ENCODE measurements around the gene BMP6. TPM values are rescaled to one million over a fixed set of nuclear protein-coding genes. Genes with fewer than 3 reads are reported as not detected.

The BMP6 gene
- polyA plus RNA-seq, 1 experiment = 0.77 TPM

DNA sequence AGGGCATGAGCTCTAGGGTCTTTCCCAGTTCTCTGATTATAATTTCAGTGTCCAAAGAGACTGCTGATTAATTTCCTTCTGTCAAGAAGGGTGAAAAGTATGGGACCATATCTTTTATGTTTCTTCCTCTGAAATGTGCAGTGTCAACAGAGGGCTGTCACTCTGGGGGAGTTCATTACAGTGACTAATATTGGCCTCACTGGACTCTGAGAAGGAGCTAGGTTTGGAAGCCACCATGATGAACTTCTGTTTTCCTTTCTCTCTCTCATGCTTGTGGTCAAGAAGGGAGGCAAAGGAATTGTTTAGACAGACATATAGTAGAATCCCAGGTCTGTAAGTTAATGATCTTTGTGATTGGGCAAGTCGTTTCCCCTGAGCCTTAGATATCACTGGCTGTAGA, 41.8 kb upstream of the BMP6 start:
- CTCF ChIA-PET = interaction anchor here (0.6 kb wide), 1 partner anchor 324 kb away, joined by 3 read pairs; no protein-coding TSS in a partner anchor
- POLR2A ChIA-PET = no interaction called here
- DNase-seq (ENCODE audit: low read depth, low spot score) = no peak

DNA sequence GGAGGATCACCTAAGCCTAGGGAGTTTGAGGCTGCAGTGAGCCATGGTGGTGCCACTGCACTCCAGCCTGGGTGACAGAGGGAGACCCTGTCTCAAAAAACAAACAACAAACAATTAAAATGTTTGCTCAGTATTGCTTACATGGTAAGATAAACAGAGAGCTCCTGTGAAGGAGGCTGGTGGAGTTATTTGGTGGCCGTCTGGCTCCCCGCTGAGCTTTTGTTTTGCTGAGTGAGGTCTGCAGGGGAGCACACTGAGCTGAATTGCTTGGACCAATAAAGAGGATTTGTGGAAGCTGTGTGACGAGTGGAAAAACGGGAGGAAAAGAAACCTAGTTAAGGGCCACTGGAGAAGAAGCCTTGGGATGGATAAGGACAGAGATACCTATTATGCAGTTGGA, 41.1 kb upstream of the BMP6 start:
- ChIA-PET POLR2A (no interaction called here), CTCF (no interaction called here)
- peaks cover 9% of the 10 kb centered on the region for H3K27me3 ChIP-seq (ENCODE audit: control insufficient read depth, insufficient read depth, low read length)
- H3K27ac ChIP-seq (ENCODE audit: low read depth, low read length) = no peak overlapping the region
- no peak for TF ChIP-seq CTCF (IDR thresholded peaks at IDR 0.05; ENCODE audit: low read depth, low read length)
- DNase-seq (ENCODE audit: low read depth, low spot score) = no peak
- no peak overlapping the region for H3K4me3 ChIP-seq (ENCODE audit: low read depth, low read length)
- H3K9me3 ChIP-seq (ENCODE audit: control insufficient read depth, insufficient read depth, low read length) = no peaks in the 10 kb centered on the region

More for the DNA sequence above, 41.8 kb upstream of the BMP6 start:
- Histone ChIP-seq H3K4me3 (ENCODE audit: low read depth, low read length) (no peak overlapping the region), H3K9me3 (ENCODE audit: control insufficient read depth, insufficient read depth, low read length) (no peaks in the 10 kb centered on the region), H3K27me3 (ENCODE audit: control insufficient read depth, insufficient read depth, low read length) (peaks cover 6% of the 10 kb centered on the region), H3K27ac (ENCODE audit: low read depth, low read length) (no peak overlapping the region)
- TF ChIP-seq CTCF (IDR thresholded peaks at IDR 0.05; ENCODE audit: low read depth, low read length) = no peak

DNA sequence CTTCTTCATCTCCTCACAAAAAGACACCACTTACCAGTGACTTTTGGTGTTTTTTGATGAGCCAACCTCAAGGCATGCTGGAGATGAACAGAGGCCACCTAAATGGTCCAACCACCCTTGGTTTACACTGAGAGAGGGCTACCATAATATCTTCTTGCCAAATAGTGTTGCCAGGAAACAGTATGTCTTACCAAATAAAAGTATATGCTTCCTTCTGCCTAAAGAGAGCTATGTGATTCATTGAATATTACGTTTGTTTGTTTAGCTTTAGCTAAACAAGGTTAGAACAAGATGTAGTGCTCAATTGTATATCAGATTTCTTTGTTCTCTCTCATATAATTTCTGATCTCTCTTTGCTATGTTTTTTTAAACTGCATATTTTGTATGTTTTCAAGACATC, 40.6 kb upstream of the BMP6 start:
- CTCF ChIA-PET = no interaction called here
- Histone ChIP-seq H3K9me3 (ENCODE audit: control insufficient read depth, insufficient read depth, low read length) (no peaks in the 10 kb centered on the region), H3K4me3 (ENCODE audit: low read depth, low read length) (no peak overlapping the region), H3K27me3 (ENCODE audit: control insufficient read depth, insufficient read depth, low read length) (peaks cover 11% of the 10 kb centered on the region), H3K27ac (ENCODE audit: low read depth, low read length) (no peak overlapping the region)
- POLR2A ChIA-PET = no interaction called here
- no peak for TF ChIP-seq CTCF (IDR thresholded peaks at IDR 0.05; ENCODE audit: low read depth, low read length)
- DNase-seq (ENCODE audit: low read depth, low spot score) = no peak

- Histone ChIP-seq H3K27ac (ENCODE audit: low read depth, low read length) (no peak overlapping the region), H3K27me3 (ENCODE audit: control insufficient read depth, insufficient read depth, low read length) (peaks cover 13% of the 10 kb centered on the region), H3K9me3 (ENCODE audit: control insufficient read depth, insufficient read depth, low read length) (no peaks in the 10 kb centered on the region), H3K4me3 (ENCODE audit: low read depth, low read length) (no peak overlapping the region)
- DNase-seq (ENCODE audit: low read depth, low spot score) = no peak
- no peak for TF ChIP-seq CTCF (IDR thresholded peaks at IDR 0.05; ENCODE audit: low read depth, low read length)
- CTCF ChIA-PET = no interaction called here
- POLR2A ChIA-PET = no interaction called here
Measured at GRCh38 chr6:7687145-7688111, 38.5 kb upstream of the BMP6 start.

- CTCF ChIA-PET = no interaction called here
- DNase-seq (ENCODE audit: low read depth, low spot score) = no peak
- H3K27ac ChIP-seq (ENCODE audit: low read depth, low read length) = no peak overlapping the region
- POLR2A ChIA-PET = no interaction called here
- no peak for TF ChIP-seq CTCF (IDR thresholded peaks at IDR 0.05; ENCODE audit: low read depth, low read length)
- H3K4me3 ChIP-seq (ENCODE audit: low read depth, low read length) = no peak overlapping the region
- no peaks in the 10 kb centered on the region for H3K9me3 ChIP-seq (ENCODE audit: control insufficient read depth, insufficient read depth, low read length)
- peaks cover 10% of the 10 kb centered on the region for H3K27me3 ChIP-seq (ENCODE audit: control insufficient read depth, insufficient read depth, low read length)
Measured at GRCh38 chr6:7691021-7691420, 34.9 kb upstream of the BMP6 start.

Measured in AG04450 (cell line).